DND-41 (cell line): ENCODE measurements around the gene GPRASP3.

Source experiments
- CTCF ChIP-seq: IDR thresholded peaks from 2 replicates; pipeline ENCODE4 v1.5.1; 2012; ENCODE audit warnings: borderline replicate concordance, low read length, moderate library complexity, mild to moderate bottlenecking; ENCODE audit not compliant: poor library complexity, severe bottlenecking; ENCODE audit errors: extremely low read depth
- EZH2 ChIP-seq: IDR thresholded peaks from 3 replicates; pipeline ENCODE4 v1.6.1; 2012; ENCODE audit warnings: borderline replicate concordance, low read depth, mild to moderate bottlenecking, moderate library complexity, low read length, inconsistent platforms; ENCODE audit not compliant: severe bottlenecking

- no peak for TF ChIP-seq CTCF
- TF ChIP-seq EZH2: no peak
Measured at GRCh38 chrX:102720237-102721168, at the start of gene GPRASP3.
